ENCODE results near the gene FAM222B. TPM values are rescaled to one million over a fixed set of nuclear protein-coding genes. Genes with fewer than 3 reads are reported as not detected.

FAM222B gene
- total and polyA plus RNA-seq, 2 donors (not counting 1 experiment from before 2014, with no cell fraction given), result 10.8 to 23.1 TPM

DNA sequence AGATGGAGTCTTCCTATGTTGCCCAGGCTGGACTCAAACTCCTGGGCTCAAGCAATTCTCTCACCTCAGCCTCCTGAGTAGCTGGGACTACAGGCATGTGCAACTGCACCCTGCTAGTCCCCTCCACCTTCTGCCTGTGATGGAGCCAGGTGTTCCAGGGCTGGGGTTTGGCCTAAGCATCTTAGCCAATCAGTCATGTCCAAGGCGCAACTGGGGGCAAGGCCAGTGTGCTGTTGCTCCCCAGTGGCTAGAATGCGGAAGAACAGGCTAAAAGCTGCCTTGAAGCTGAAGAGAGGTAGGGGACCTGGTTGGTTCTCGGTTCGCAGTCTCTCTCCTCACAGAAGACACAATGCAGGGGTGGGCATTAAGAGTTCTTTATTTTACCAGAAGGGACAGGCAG is 36.4 kb upstream of the FAM222B start:
- Histone ChIP-seq H3K79me2 (ENCODE audit: control insufficient read depth, insufficient read depth, low read length) (peaks cover 9% of the 10 kb centered on the region), H3K27ac (ENCODE audit: low read length in 2 of 2) (no peak overlapping the region), H3K4me1 (ENCODE audit: control insufficient read depth in 2 of 2, insufficient read depth in 2 of 2, low read length in 2 of 2) (no peaks in the 10 kb centered on the region), H3K27me3 (replicated peaks in 1 of 4; ENCODE audit: control extremely low read depth in 1 of 4, control insufficient read depth in 3 of 4, insufficient read depth in 4 of 4, low read length in 3 of 4) (no peaks in the 10 kb centered on the region), H3K9ac (ENCODE audit: low read length) (no peak overlapping the region), H2AFZ (ENCODE audit: insufficient read depth, low read depth, low read length, poor library complexity, severe bottlenecking) (no peak overlapping the region), H4K20me1 (ENCODE audit: control insufficient read depth, insufficient read depth, low read length, poor library complexity, severe bottlenecking) (peaks cover 44% of the 10 kb centered on the region), H3K36me3 (replicated peaks in 1 of 2; ENCODE audit: control extremely low read depth in 1 of 2, control insufficient read depth in 1 of 2, extremely low read depth in 1 of 2, insufficient read depth in 2 of 2, low read length in 1 of 2) (peaks cover 0 to 62% of the 10 kb centered on the region in 2 experiments), H3K4me2 (replicated peaks; ENCODE audit: low read depth, low read length, poor library complexity, severe bottlenecking) (no peak overlapping the region), H3K4me3 (ENCODE audit: control extremely low read depth in 1 of 5, extremely low read depth in 1 of 5, insufficient read depth in 1 of 5, low read depth in 2 of 5, low read length in 4 of 5) (no peak overlapping the region), H3K9me3 (ENCODE audit: control extremely low read depth in 1 of 3, control insufficient read depth in 2 of 3, insufficient read depth in 1 of 3, low read length in 2 of 3) (no peaks in the 10 kb centered on the region)
- POLR2A ChIA-PET, result no interaction called here
- Mint-ChIP-seq H3K9me3 (ENCODE audit: insufficient read depth) (no peaks in the 10 kb centered on the region), H3K27me3 (no peaks in the 10 kb centered on the region), H3K4me1 (no peaks in the 10 kb centered on the region), H3K27ac (peak overlapping the region; percentile 37), H3K4me3 (no peak overlapping the region)
- no peak for TF ChIP-seq EZH2 (IDR thresholded peaks at IDR 0.05; ENCODE audit: borderline replicate concordance, insufficient read depth, low read depth, low read length, poor library complexity, severe bottlenecking)
- TF ChIP-seq, protein P1, sequence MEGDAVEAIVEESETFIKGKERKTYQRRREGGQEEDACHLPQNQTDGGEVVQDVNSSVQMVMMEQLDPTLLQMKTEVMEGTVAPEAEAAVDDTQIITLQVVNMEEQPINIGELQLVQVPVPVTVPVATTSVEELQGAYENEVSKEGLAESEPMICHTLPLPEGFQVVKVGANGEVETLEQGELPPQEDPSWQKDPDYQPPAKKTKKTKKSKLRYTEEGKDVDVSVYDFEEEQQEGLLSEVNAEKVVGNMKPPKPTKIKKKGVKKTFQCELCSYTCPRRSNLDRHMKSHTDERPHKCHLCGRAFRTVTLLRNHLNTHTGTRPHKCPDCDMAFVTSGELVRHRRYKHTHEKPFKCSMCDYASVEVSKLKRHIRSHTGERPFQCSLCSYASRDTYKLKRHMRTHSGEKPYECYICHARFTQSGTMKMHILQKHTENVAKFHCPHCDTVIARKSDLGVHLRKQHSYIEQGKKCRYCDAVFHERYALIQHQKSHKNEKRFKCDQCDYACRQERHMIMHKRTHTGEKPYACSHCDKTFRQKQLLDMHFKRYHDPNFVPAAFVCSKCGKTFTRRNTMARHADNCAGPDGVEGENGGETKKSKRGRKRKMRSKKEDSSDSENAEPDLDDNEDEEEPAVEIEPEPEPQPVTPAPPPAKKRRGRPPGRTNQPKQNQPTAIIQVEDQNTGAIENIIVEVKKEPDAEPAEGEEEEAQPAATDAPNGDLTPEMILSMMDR (IDR thresholded peaks at IDR 0.05), result no peak
- CTCF ChIA-PET, result interaction anchor here (0.8 to 3.0 kb wide), 4 partner anchors 18 to 115 kb away, joined by 3 to 15 read pairs (median 4); partner anchors contain the start of gene FLOT2
- ATAC-seq (ENCODE audit: low read depth), result no peak
- DNase-seq, result no peak
- 96% methylated on average over 4 of the region's 4 CpGs for WGBS (ENCODE audit: insufficient coverage)
- intact Hi-C loops (cut with micrococcal nuclease), result no loop called here

DNA sequence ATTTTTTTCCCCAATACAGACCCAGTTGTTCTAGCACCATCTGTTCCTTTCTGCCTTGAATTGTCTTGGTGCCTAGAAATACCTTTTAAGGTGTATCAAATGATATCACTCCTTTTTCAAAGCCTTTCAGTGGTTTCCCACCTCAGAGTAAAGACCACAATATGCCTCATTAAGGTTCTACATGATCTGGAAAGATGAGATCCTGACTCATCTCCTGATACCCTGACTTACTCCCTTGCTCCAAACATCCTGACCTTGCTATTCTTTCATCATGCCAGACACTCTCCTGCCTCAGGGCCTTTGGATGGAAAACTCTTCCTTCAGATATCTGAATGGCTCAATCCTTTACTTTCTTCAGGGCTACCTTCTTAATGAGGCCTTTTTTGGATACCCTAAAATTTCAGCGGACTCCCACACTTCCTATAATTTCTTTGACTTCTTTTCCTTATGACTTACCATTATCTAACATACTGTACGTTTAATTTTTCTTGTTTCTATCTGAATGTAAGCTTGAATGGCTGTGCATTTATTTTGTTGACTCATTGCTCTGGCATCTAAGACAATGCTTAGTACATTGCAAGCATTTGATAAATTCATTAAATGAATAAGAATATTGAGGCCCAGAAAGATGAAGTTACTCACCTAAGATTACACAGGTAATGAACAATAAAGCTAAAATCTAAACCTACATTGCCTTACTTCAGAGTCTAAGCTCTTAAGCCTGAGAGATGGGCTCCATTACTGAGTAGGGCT is 35.7 kb upstream of the FAM222B start:
- ChIA-PET POLR2A (interaction anchor here (0.6 kb wide), 1 partner anchor 15 kb away, joined by 3 read pairs; no protein-coding TSS in a partner anchor), CTCF (interaction anchor here (1.2 to 3.0 kb wide), 3 partner anchors 19 to 115 kb away, joined by 3 to 15 read pairs (median 6); partner anchors contain the start of gene FLOT2)
- Mint-ChIP-seq H3K9me3 (ENCODE audit: insufficient read depth) (no peaks in the 10 kb centered on the region), H3K27me3 (no peaks in the 10 kb centered on the region), H3K27ac (no peak overlapping the region), H3K4me1 (no peaks in the 10 kb centered on the region), H3K4me3 (no peak overlapping the region)
- Histone ChIP-seq H4K20me1 (ENCODE audit: control insufficient read depth, insufficient read depth, low read length, poor library complexity, severe bottlenecking) (peaks cover 37% of the 10 kb centered on the region), H3K79me2 (ENCODE audit: control insufficient read depth, insufficient read depth, low read length) (peaks cover 2% of the 10 kb centered on the region), H3K9me3 (ENCODE audit: control extremely low read depth in 1 of 3, control insufficient read depth in 2 of 3, insufficient read depth in 1 of 3, low read length in 2 of 3) (no peaks in the 10 kb centered on the region), H3K4me3 (ENCODE audit: control extremely low read depth in 1 of 5, extremely low read depth in 1 of 5, insufficient read depth in 1 of 5, low read depth in 2 of 5, low read length in 4 of 5) (no peak overlapping the region), H3K9ac (ENCODE audit: low read length) (no peak overlapping the region), H3K27ac (ENCODE audit: low read length in 2 of 2) (no peak overlapping the region), H2AFZ (ENCODE audit: insufficient read depth, low read depth, low read length, poor library complexity, severe bottlenecking) (no peak overlapping the region), H3K36me3 (replicated peaks in 1 of 2; ENCODE audit: control extremely low read depth in 1 of 2, control insufficient read depth in 1 of 2, extremely low read depth in 1 of 2, insufficient read depth in 2 of 2, low read length in 1 of 2) (peaks cover 0 to 55% of the 10 kb centered on the region in 2 experiments), H3K4me2 (replicated peaks; ENCODE audit: low read depth, low read length, poor library complexity, severe bottlenecking) (no peak overlapping the region), H3K4me1 (ENCODE audit: control insufficient read depth in 2 of 2, insufficient read depth in 2 of 2, low read length in 2 of 2) (no peaks in the 10 kb centered on the region), H3K27me3 (replicated peaks in 1 of 4; ENCODE audit: control extremely low read depth in 1 of 4, control insufficient read depth in 3 of 4, insufficient read depth in 4 of 4, low read length in 3 of 4) (no peaks in the 10 kb centered on the region)
- ATAC-seq (ENCODE audit: low read depth), result no peak
- DNase-seq, result no peak
- intact Hi-C loops (cut with micrococcal nuclease), result no loop called here
- whole genome bisulfite sequencing (ENCODE audit: insufficient coverage), result no CpG with 5 or more reads among the region's 2 CpGs
- TF ChIP-seq, protein P1 (IDR thresholded peaks at IDR 0.05), result no peak
- TF ChIP-seq EZH2 (IDR thresholded peaks at IDR 0.05; ENCODE audit: borderline replicate concordance, insufficient read depth, low read depth, low read length, poor library complexity, severe bottlenecking), result no peak
